Duodenal mucosa (tissue), 2 donors: Measurements from ENCODE around the gene NR0B1.

Experiments used
- H3K27ac ChIP-seq: one replicate; pipeline ENCODE4 v1.7.0; 2013; ENCODE audit warnings: low read depth, low read length
- H3K27me3 ChIP-seq, 2 donors: one replicate each; pipeline ENCODE4 v1.7.0; 2013; ENCODE audit warnings: low read length in 2 of 2, control low read depth in 1 of 2; ENCODE audit not compliant: insufficient read depth in 2 of 2, control insufficient read depth in 1 of 2
- H3K36me3 ChIP-seq, 2 donors: one replicate each; pipeline ENCODE4 v1.7.0; 2013; ENCODE audit warnings: low read length in 2 of 2, control low read depth in 1 of 2; ENCODE audit not compliant: insufficient read depth in 2 of 2, control insufficient read depth in 1 of 2
- H3K4me1 ChIP-seq, 2 donors: one replicate each; pipeline ENCODE4 v1.7.0; 2013; ENCODE audit warnings: low read length in 2 of 2, control low read depth in 1 of 2; ENCODE audit not compliant: insufficient read depth in 2 of 2, control insufficient read depth in 1 of 2
- H3K4me3 ChIP-seq, 2 donors: one replicate each; pipeline ENCODE4 v1.7.0; 2013; ENCODE audit warnings: low read length in 2 of 2, low read depth in 1 of 2
- H3K9ac ChIP-seq, 2 donors: one replicate each; pipeline ENCODE4 v1.7.0; 2013; ENCODE audit warnings: low read length in 2 of 2, low read depth in 1 of 2
- H3K9me3 ChIP-seq, 2 donors: one replicate each; pipeline ENCODE4 v1.7.0; 2013; ENCODE audit warnings: low read length in 2 of 2, control low read depth in 1 of 2; ENCODE audit not compliant: control insufficient read depth in 1 of 2

Gene NR0B1

GRCh38 chrX:30309139-30309571 lies at the start of gene NR0B1:
TSS of gene NR0B1 (minus strand) at chrX:30309390. CDS start at chrX:30309363, 27 bp downstream.
- Histone ChIP-seq H3K9ac (no peak within 1 kb of the TSS), H3K27me3 (no peaks in the 10 kb centered on the region), H3K36me3 (no peaks in the 10 kb centered on the region), H3K27ac (no peak within 1 kb of the TSS), H3K4me3 (no peak within 1 kb of the TSS), H3K4me1 (no peaks in the 10 kb centered on the region), H3K9me3 (no peaks in the 10 kb centered on the region)

- no peak overlapping the region for H3K4me3 ChIP-seq
- H3K9ac ChIP-seq: no peak overlapping the region
- H3K27me3 ChIP-seq: no peaks in the 10 kb centered on the region
- no peaks in the 10 kb centered on the region for H3K4me1 ChIP-seq
- H3K9me3 ChIP-seq: no peaks in the 10 kb centered on the region
- H3K36me3 ChIP-seq: no peaks in the 10 kb centered on the region
- H3K27ac ChIP-seq: no peak overlapping the region
Measured at GRCh38 chrX:30349946-30350345, 40.8 kb upstream of the NR0B1 start.

- no peak overlapping the region for H3K27ac ChIP-seq
- no peak overlapping the region for H3K4me3 ChIP-seq
- no peaks in the 10 kb centered on the region for H3K4me1 ChIP-seq
- no peaks in the 10 kb centered on the region for H3K36me3 ChIP-seq
- no peaks in the 10 kb centered on the region for H3K27me3 ChIP-seq
- H3K9ac ChIP-seq: no peak overlapping the region
- no peaks in the 10 kb centered on the region for H3K9me3 ChIP-seq
Measured at GRCh38 chrX:30343206-30343605, 34.0 kb upstream of the NR0B1 start.

- H3K27ac ChIP-seq: no peak overlapping the region
- no peaks in the 10 kb centered on the region for H3K36me3 ChIP-seq
- H3K4me1 ChIP-seq: no peaks in the 10 kb centered on the region
- no peaks in the 10 kb centered on the region for H3K9me3 ChIP-seq
- no peak overlapping the region for H3K4me3 ChIP-seq
- no peaks in the 10 kb centered on the region for H3K27me3 ChIP-seq
- no peak overlapping the region for H3K9ac ChIP-seq
Measured at GRCh38 chrX:30340753-30341152, 31.6 kb upstream of the NR0B1 start.

- Histone ChIP-seq H3K4me3 (no peak overlapping the region), H3K27me3 (no peaks in the 10 kb centered on the region), H3K9me3 (no peaks in the 10 kb centered on the region)
Measured at GRCh38 chrX:30327762-30328161, 18.6 kb upstream of the NR0B1 start.

GRCh38 chrX:30317308-30317707 lies 8.1 kb upstream of the NR0B1 start:
- no peak overlapping the region for H3K4me3 ChIP-seq
- H3K27me3 ChIP-seq: no peaks in the 10 kb centered on the region
- no peaks in the 10 kb centered on the region for H3K4me1 ChIP-seq
- no peaks in the 10 kb centered on the region for H3K9me3 ChIP-seq
- no peaks in the 10 kb centered on the region for H3K36me3 ChIP-seq
- H3K27ac ChIP-seq: no peak overlapping the region
- no peak overlapping the region for H3K9ac ChIP-seq

More at GRCh38 chrX:30327762-30328161, 18.6 kb upstream of the NR0B1 start:
- no peak overlapping the region for H3K27ac ChIP-seq
- no peaks in the 10 kb centered on the region for H3K4me1 ChIP-seq
- H3K36me3 ChIP-seq: no peaks in the 10 kb centered on the region
- no peak overlapping the region for H3K9ac ChIP-seq

- H3K36me3 ChIP-seq: no peaks in the 10 kb centered on the region
- no peaks in the 10 kb centered on the region for H3K27me3 ChIP-seq
- H3K9ac ChIP-seq: no peak overlapping the region
- H3K4me1 ChIP-seq: no peaks in the 10 kb centered on the region
- H3K9me3 ChIP-seq: no peaks in the 10 kb centered on the region
- no peak overlapping the region for H3K4me3 ChIP-seq
- no peak overlapping the region for H3K27ac ChIP-seq
Measured at GRCh38 chrX:30313322-30313721, 4.1 kb upstream of the NR0B1 start.

- Histone ChIP-seq H3K9me3 (no peaks in the 10 kb centered on the region), H3K4me1 (no peaks in the 10 kb centered on the region), H3K9ac (no peak overlapping the region), H3K4me3 (no peak overlapping the region), H3K27ac (no peak overlapping the region), H3K36me3 (no peaks in the 10 kb centered on the region), H3K27me3 (no peaks in the 10 kb centered on the region)
Measured at GRCh38 chrX:30312858-30313257, 3.7 kb upstream of the NR0B1 start.

GRCh38 chrX:30310429-30311206 lies 1.4 kb upstream of the NR0B1 start:
- no peak overlapping the region for H3K4me3 ChIP-seq
- H3K9ac ChIP-seq: no peak overlapping the region
- no peak overlapping the region for H3K27ac ChIP-seq
- H3K36me3 ChIP-seq: no peaks in the 10 kb centered on the region
- H3K9me3 ChIP-seq: no peaks in the 10 kb centered on the region
- no peaks in the 10 kb centered on the region for H3K4me1 ChIP-seq
- H3K27me3 ChIP-seq: no peaks in the 10 kb centered on the region

GRCh38 chrX:30308263-30309138 lies 689 bp downstream of the NR0B1 start:
- Histone ChIP-seq H3K36me3 (no peaks in the 10 kb centered on the region), H3K4me1 (no peaks in the 10 kb centered on the region), H3K27me3 (no peaks in the 10 kb centered on the region), H3K9me3 (no peaks in the 10 kb centered on the region), H3K4me3 (no peak overlapping the region), H3K9ac (no peak overlapping the region), H3K27ac (no peak overlapping the region)
